H1 (cell line): Measurements from ENCODE around the gene TFDP1. TPM values are rescaled to one million over a fixed set of nuclear protein-coding genes. Genes with fewer than 3 reads are reported as not detected.

ENCODE experiments used
- ATF3 ChIP-seq: IDR thresholded peaks from 2 replicates; pipeline ENCODE4 v1.6.1; 2011; ENCODE audit warnings: low read depth, mild to moderate bottlenecking, low read length; ENCODE audit not compliant: insufficient read depth
- EZH2 ChIP-seq: fragments of 200-600 bp; sonication (generic); IDR thresholded peaks from 2 replicates; pipeline ENCODE4 v1.7.1; 2012; ENCODE audit warnings: low read depth, mild to moderate bottlenecking, moderate library complexity, low read length, inconsistent platforms; ENCODE audit not compliant: severe bottlenecking
- HDAC2 ChIP-seq, 2 experiments: fragments of 300-600 bp in 1 of 2; sonication (generic) in 1 of 2; IDR thresholded peaks; 2 replicates each; pipeline ENCODE4 v1.6.1; 2011 to 2012; ENCODE audit warnings: low read depth in 2 of 2, low read length in 2 of 2, mild to moderate bottlenecking in 2 of 2, moderate library complexity in 2 of 2, borderline replicate concordance in 1 of 2, inconsistent platforms in 1 of 2
- HDAC6 ChIP-seq: IDR thresholded peaks from one replicate; pipeline ENCODE4 v1.7.1; 2012; ENCODE audit warnings: low read depth, mild to moderate bottlenecking, inconsistent platforms, low read length, moderate library complexity
- KDM4A ChIP-seq: IDR thresholded peaks from one replicate; pipeline ENCODE4 v1.7.1; 2012; ENCODE audit warnings: low read depth, mild to moderate bottlenecking, moderate library complexity, low read length, inconsistent platforms; ENCODE audit not compliant: severe bottlenecking
- TCF12 ChIP-seq: IDR thresholded peaks from 2 replicates; pipeline ENCODE4 v1.6.1; 2011; ENCODE audit warnings: low read depth, mild to moderate bottlenecking, low read length
- polyA plus RNA-seq, 7 experiments: library from polyadenylated mRNA; depleted of rRNA in 3 of 7; stranded (reverse) in 5 of 7; unstranded in 2 of 7; fragments of >200 nt in 5 of 7; fragments of 200-250 nt in 2 of 7; gene quantifications; 1 replicate in 5 of 7; 2 replicates in 1 of 7; 4 replicates in 1 of 7; pipeline versions ENCODE4 v1.2.1 to v1.2.3, GENCODE V29; 2011 to 2013; ENCODE audit warnings: missing spikeins in 2 of 7, mixed read lengths in 2 of 7
- total RNA-seq: library from RNA; stranded (reverse); fragmentation: NEBNext Ultra II Directional; extraction: Animal tissue kit (Norgen Biotek cat#: 25700); gene quantifications from 2 replicates; pipeline ENCODE4 v1.2.1, GENCODE V29; 2021
- TF ChIP-seq, protein P1 (sequence below): IDR thresholded peaks from 2 replicates; pipeline ENCODE4 v1.6.1; 2012; ENCODE audit warnings: low read length, inconsistent platforms

TFDP1 gene
- total and polyA plus RNA-seq, 2 of the 8 experiments (the other 6 are each of a cell fraction or from before 2014, with no cell fraction given), result 43.6 to 81.9 TPM

DNA sequence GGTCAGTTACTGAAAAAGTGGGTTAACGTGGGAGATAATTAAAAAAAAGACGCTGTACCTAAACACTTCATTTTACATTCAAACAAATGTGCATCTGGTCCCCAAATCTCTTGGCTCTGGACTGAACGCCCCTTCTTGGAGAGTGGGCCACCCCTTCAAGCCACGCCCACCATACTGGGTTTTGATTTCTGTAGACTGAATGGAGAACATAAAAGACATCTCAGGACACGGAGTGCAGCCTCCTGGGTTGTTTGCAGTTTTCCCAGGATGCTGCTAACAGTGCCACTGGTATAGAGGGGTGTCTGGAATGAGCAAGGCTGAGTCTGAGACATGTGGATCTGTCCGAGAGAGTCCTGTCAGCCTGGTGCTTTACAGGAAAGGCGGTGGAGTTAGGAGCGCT lies 10.6 kb downstream of the TFDP1 start (continued):
- TF ChIP-seq TCF12, result no peak
- TF ChIP-seq EZH2, result no peak
- TF ChIP-seq, protein P1, sequence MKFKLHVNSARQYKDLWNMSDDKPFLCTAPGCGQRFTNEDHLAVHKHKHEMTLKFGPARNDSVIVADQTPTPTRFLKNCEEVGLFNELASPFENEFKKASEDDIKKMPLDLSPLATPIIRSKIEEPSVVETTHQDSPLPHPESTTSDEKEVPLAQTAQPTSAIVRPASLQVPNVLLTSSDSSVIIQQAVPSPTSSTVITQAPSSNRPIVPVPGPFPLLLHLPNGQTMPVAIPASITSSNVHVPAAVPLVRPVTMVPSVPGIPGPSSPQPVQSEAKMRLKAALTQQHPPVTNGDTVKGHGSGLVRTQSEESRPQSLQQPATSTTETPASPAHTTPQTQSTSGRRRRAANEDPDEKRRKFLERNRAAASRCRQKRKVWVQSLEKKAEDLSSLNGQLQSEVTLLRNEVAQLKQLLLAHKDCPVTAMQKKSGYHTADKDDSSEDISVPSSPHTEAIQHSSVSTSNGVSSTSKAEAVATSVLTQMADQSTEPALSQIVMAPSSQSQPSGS, result no peak
- TF ChIP-seq ATF3, result no peak
- no peak for TF ChIP-seq HDAC2 (IDR thresholded peaks at IDR 0.05; ENCODE audit: borderline replicate concordance in 1 of 2, low read depth in 2 of 2, low read length in 2 of 2)
- no peak for TF ChIP-seq HDAC6
- TF ChIP-seq KDM4A, result no peak
